Gastrocnemius medialis (tissue), 4 donors: Measurements from ENCODE around the gene SCG5.

Experiments
- POLR2A ChIP-seq, 2 donors: fragments of 450-650 bp; IDR thresholded peaks; one replicate each; pipeline ENCODE4 v1.6.1; 2017; ENCODE audit warnings: antibody characterized with exemption in 2 of 2, mild to moderate bottlenecking in 2 of 2, moderate library complexity in 2 of 2
- TF ChIP-seq, protein P1 (sequence below), 5 experiments: fragments of 450-650 bp in 3 of 5; fragments of 200-600 bp in 2 of 5; sonication (generic) in 2 of 5; IDR thresholded peaks in 4 of 5; conservative IDR thresholded peaks in 1 of 5; 1 replicate in 4 of 5; 2 replicates in 1 of 5; pipeline ENCODE4 v1.5.1; 2016 to 2019; ENCODE audit warnings: antibody characterized with exemption in 5 of 5, mild to moderate bottlenecking in 3 of 5, moderate library complexity in 3 of 5

DNA sequence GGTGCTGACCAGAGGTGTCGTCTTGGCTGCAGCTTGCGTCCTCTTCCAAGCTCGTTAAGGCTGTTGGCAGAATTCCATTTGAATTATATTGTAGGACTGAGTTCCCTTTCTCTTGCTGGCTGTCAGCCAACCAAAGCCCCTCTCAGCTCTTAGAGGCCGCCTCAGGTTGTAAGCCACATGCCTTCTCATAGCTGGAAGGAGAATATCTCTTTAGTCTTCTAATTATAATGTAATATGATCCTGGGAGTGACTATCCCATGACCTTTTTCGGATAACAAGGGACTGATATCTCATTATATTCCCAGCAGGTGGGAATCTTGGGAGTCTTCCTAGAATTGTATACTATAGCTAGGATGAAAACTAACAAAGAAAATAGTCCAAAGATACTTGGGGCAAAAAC lies 4.8 kb downstream of the SCG5 start:
- TF ChIP-seq, protein P1, sequence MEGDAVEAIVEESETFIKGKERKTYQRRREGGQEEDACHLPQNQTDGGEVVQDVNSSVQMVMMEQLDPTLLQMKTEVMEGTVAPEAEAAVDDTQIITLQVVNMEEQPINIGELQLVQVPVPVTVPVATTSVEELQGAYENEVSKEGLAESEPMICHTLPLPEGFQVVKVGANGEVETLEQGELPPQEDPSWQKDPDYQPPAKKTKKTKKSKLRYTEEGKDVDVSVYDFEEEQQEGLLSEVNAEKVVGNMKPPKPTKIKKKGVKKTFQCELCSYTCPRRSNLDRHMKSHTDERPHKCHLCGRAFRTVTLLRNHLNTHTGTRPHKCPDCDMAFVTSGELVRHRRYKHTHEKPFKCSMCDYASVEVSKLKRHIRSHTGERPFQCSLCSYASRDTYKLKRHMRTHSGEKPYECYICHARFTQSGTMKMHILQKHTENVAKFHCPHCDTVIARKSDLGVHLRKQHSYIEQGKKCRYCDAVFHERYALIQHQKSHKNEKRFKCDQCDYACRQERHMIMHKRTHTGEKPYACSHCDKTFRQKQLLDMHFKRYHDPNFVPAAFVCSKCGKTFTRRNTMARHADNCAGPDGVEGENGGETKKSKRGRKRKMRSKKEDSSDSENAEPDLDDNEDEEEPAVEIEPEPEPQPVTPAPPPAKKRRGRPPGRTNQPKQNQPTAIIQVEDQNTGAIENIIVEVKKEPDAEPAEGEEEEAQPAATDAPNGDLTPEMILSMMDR (IDR thresholded peaks at IDR 0.05 in 4 of 5, conservative IDR thresholded peaks at IDR 0.05 in 1 of 5), result no peak
- no peak for TF ChIP-seq POLR2A (IDR thresholded peaks at IDR 0.05)
